Memory B cell (primary cell): Measurements from ENCODE around the gene PRF1.

Source experiments
- ATAC-seq: fragments of 150-1000 bp; cut with Tn5 transposase; 2 replicates; pipeline ENCODE4 v1.10.0; 2021; ENCODE audit warnings: low read depth, mild to moderate bottlenecking, moderate library complexity
- DNase-seq, 2 donors: peaks; one replicate each; pipeline ENCODE4 v3.0.0; 2022; ENCODE audit warnings: low spot score in 2 of 2
- H3K27ac Mint-ChIP-seq: one replicate; pipeline ENCODE4 v1.8.0; 2022; ENCODE audit warnings: mild to moderate bottlenecking, moderate library complexity, mixed read lengths
- H3K27me3 Mint-ChIP-seq: one replicate; pipeline ENCODE4 v1.8.0; 2022; ENCODE audit warnings: mixed read lengths
- H3K36me3 Mint-ChIP-seq: one replicate; pipeline ENCODE4 v1.8.0; 2022; ENCODE audit warnings: mild to moderate bottlenecking, mixed read lengths
- H3K4me1 Mint-ChIP-seq: one replicate; pipeline ENCODE4 v1.8.0; 2022; ENCODE audit warnings: mixed read lengths
- H3K4me3 Mint-ChIP-seq: one replicate; pipeline ENCODE4 v1.8.0; 2022; ENCODE audit warnings: mild to moderate bottlenecking, moderate library complexity, mixed read lengths
- H3K9me3 Mint-ChIP-seq: one replicate; pipeline ENCODE4 v1.8.0; 2022; ENCODE audit warnings: mixed read lengths

PRF1 gene

DNA sequence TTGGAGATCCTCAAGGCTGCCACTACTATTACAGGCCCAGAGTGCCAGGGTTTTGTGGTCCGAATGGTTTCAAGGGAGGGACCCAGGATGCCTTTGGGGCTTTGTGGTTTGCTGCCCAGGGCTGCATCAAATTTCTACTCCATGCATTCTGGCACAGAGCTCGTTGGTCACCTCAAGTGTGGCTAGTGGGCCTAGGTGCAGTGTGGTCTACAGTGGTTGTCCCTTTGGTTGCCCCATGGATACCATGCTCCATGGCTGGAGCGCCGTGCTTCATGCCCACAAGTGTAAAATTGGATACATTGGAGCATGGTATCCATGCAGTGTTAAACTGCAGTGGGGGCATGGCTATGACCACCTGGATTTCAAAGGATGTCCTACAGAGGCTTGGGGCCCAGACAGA, 5.4 kb upstream of the PRF1 start:
- DNase-seq (no peak), ATAC-seq (no peak)
- no peak overlapping the region for H3K4me3 Mint-ChIP-seq
- H3K27ac Mint-ChIP-seq, result no peak overlapping the region
- H3K36me3 Mint-ChIP-seq, result no peaks in the 10 kb centered on the region
- H3K27me3 Mint-ChIP-seq, result no peaks in the 10 kb centered on the region
- no peaks in the 10 kb centered on the region for H3K4me1 Mint-ChIP-seq
- H3K9me3 Mint-ChIP-seq, result peaks cover 2% of the 10 kb centered on the region

- ATAC-seq (no peak), DNase-seq (no peak)
- Mint-ChIP-seq H3K4me1 (no peaks in the 10 kb centered on the region), H3K27ac (no peak overlapping the region), H3K27me3 (no peaks in the 10 kb centered on the region), H3K36me3 (no peaks in the 10 kb centered on the region), H3K4me3 (no peak overlapping the region), H3K9me3 (no peaks in the 10 kb centered on the region)
Measured at GRCh38 chr10:70605161-70605560, 2.6 kb upstream of the PRF1 start.

GRCh38 chr10:70604106-70604505, 1.6 kb upstream of the PRF1 start:
- DNase-seq, result no peak
- no peak overlapping the region for H3K27ac Mint-ChIP-seq
- no peaks in the 10 kb centered on the region for H3K27me3 Mint-ChIP-seq
- H3K4me1 Mint-ChIP-seq, result no peaks in the 10 kb centered on the region
- no peak overlapping the region for H3K4me3 Mint-ChIP-seq
- no peak for ATAC-seq
- H3K36me3 Mint-ChIP-seq, result no peaks in the 10 kb centered on the region
- no peaks in the 10 kb centered on the region for H3K9me3 Mint-ChIP-seq

DNA sequence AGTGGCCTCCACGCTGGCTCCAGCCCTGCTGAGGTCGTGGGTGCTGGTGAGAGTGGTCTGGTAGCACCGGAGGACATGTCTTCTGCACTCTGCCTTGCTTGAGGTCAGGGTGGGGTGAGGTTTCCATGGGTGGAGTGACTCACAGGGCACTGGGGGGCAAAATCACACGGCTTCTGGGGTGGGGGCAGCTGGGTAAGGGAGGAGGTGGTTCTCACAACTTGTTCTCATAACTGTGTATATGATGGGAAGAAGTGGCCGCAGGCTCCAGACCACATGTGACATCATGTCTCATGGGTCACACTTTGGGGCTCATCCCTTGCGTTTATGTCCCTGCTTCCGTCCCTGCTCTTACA, 884 bp upstream of the PRF1 start:
- DNase-seq, result no peak
- no peak for ATAC-seq
- Mint-ChIP-seq H3K4me1 (no peaks in the 10 kb centered on the region), H3K36me3 (no peaks in the 10 kb centered on the region), H3K4me3 (no peak overlapping the region), H3K27ac (no peak overlapping the region), H3K27me3 (no peaks in the 10 kb centered on the region), H3K9me3 (no peaks in the 10 kb centered on the region)

- no peaks in the 10 kb centered on the region for H3K27me3 Mint-ChIP-seq
- no peaks in the 10 kb centered on the region for H3K36me3 Mint-ChIP-seq
- H3K4me3 Mint-ChIP-seq, result no peak overlapping the region
- ATAC-seq (no peak), DNase-seq (no peak)
- H3K27ac Mint-ChIP-seq, result no peak overlapping the region
- no peaks in the 10 kb centered on the region for H3K4me1 Mint-ChIP-seq
- H3K9me3 Mint-ChIP-seq, result no peaks in the 10 kb centered on the region
Measured at GRCh38 chr10:70601746-70602145, 795 bp downstream of the PRF1 start.

DNA sequence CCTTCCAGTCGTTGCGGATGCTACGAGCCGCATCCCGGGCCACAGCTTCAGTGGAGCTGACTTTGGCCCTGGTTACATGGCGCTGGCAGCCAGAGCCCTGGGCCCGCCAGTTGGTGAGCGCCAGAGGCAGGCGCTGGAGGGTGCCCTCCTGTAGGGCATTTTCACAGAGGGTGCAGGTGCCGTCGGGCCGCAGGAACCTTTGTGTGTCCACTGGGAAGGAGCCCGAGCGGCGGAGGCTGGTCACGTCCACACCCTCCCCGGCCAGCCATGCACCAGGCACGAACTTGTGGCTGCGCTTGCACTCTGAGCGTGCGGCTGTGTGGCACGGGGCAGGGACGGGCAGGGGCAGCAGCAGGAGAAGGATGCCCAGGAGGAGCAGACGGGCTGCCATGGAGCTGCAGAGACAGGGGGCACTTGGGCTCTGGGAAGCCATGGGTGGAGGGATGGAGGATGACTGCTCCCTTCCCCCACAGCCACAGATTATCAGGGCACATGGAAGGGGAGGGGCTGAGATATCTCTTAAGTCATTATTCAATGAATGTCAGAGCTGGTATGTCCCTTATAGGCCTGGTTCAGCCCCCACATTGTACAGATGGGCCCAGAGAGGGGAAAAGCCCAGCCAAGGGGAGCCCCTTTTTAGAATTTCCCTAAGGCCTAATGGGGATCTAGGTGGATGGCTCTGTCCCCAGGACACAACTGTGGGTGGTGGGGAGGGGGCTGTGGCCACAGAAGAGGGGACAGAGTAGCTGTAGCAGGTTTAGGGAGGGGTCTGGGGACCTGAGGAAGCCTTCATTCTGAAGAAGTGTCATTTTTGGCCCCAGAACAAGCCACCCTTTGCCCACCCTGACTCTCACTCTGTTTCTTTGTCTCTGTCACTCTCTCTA, 1.8 kb downstream of the PRF1 start:
- Mint-ChIP-seq H3K4me3 (no peak overlapping the region), H3K9me3 (no peaks in the 10 kb centered on the region), H3K4me1 (no peaks in the 10 kb centered on the region), H3K27me3 (no peaks in the 10 kb centered on the region), H3K27ac (no peak overlapping the region), H3K36me3 (no peaks in the 10 kb centered on the region)
- DNase-seq (no peak), ATAC-seq (no peak)

DNA sequence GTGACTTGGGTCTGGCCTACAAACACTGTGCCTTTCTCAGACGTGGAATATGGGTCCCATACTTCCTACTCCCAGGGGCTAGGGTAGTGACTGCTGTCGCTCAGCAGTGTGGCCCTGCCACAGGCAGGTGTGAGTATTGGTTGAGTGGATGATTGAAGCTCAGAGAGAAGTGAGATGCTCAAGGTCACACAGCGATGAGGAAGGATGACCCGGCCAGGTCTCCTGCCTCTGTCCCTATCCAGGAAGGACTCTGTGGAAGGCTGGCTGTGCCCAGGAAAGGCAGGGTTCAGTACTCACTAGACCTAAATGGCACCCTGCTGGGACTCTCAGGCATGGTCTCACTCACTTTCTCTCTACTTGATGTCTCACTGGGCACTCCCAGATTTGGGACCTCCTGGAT, 2.8 kb downstream of the PRF1 start:
- DNase-seq, result no peak
- Mint-ChIP-seq H3K27ac (no peak overlapping the region), H3K36me3 (no peaks in the 10 kb centered on the region), H3K9me3 (no peaks in the 10 kb centered on the region), H3K27me3 (peaks cover 4% of the 10 kb centered on the region), H3K4me3 (no peak overlapping the region), H3K4me1 (peaks cover 3% of the 10 kb centered on the region)
- ATAC-seq, result no peak

DNA sequence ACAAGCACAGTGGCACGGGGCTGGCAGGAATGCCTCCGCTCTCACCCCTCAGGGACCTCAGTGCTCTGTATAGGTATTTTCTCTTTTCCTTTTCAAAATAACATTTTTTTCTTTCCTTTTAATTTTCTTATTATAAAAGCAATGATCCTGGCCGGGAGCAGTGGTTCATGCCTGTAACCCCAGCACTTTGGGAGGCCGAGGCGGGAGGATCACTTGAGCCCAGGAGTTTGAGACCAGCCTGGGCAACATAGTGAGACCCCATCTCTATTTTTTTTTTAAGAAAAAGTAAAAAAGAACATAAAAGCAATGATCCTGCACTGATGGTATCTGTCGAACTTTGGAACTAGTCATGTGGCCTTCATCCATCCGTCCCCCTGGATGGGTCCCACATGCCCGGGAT, 3.2 kb downstream of the PRF1 start:
- peaks cover 5% of the 10 kb centered on the region for H3K4me1 Mint-ChIP-seq
- no peak overlapping the region for H3K4me3 Mint-ChIP-seq
- no peak overlapping the region for H3K27ac Mint-ChIP-seq
- no peak for DNase-seq
- no peaks in the 10 kb centered on the region for H3K9me3 Mint-ChIP-seq
- peaks cover 6% of the 10 kb centered on the region for H3K27me3 Mint-ChIP-seq
- ATAC-seq, result no peak
- no peaks in the 10 kb centered on the region for H3K36me3 Mint-ChIP-seq

GRCh38 chr10:70598857-70599295, 3.7 kb downstream of the PRF1 start:
- no peak for DNase-seq
- Mint-ChIP-seq H3K36me3 (no peaks in the 10 kb centered on the region), H3K4me1 (peaks cover 5% of the 10 kb centered on the region), H3K9me3 (no peaks in the 10 kb centered on the region), H3K27me3 (peaks cover 6% of the 10 kb centered on the region), H3K27ac (no peak overlapping the region), H3K4me3 (no peak overlapping the region)
- no peak for ATAC-seq

DNA sequence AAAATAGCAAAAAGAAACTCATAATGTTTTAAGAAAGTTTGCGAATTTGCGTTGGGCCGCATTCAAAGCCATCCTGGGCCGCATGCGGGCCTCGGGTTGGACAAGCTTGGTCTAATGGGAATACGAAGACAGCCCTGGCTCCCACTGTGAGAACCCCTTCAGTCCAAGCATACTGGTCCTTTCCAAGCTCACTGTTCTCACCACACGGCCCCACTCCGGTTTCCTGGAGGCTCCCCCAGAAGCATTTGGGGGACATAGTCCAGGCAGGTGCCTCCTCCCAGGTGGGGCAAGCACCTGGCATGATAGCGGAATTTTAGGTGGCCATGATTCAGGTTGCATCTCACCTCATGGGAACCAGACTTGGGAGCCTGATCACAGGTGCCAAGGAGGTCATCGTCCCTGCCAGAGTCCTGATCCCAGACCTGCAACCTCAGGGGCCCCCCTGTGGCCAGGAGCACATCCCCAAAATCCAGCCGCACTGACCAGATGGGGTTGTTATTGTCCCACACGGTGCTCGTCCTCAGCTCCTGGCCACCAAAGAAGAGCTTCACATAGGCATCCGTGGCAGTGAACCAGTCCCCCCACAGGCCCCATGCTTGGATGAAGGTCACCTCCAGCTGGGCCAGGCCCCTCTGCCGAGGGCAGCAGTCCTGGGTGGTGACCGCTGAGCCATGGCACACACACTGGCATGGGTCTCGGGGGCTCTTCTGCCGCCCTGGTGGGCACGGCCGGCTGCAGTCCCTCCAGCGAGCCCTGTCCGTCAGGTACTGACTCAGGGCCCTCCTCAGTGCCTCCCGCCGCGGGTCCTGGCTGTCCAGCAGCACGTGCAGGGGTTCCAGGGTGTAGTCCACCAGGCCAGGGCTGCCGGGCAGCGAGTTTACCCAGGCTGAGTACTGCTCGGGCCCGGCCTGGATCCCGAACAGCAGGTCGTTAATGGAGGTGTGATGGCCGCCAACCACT, 4.4 kb downstream of the PRF1 start:
- DNase-seq, result no peak
- H3K27me3 Mint-ChIP-seq, result peaks cover 6% of the 10 kb centered on the region
- H3K36me3 Mint-ChIP-seq, result no peaks in the 10 kb centered on the region
- no peak for ATAC-seq
- H3K4me1 Mint-ChIP-seq, result peaks cover 5% of the 10 kb centered on the region
- no peak overlapping the region for H3K4me3 Mint-ChIP-seq
- no peaks in the 10 kb centered on the region for H3K9me3 Mint-ChIP-seq
- H3K27ac Mint-ChIP-seq, result no peak overlapping the region

GRCh38 chr10:70596860-70597809, 5.4 kb downstream of the PRF1 start:
- H3K27ac Mint-ChIP-seq, result no peak overlapping the region
- ATAC-seq (no peak), DNase-seq (no peak)
- peaks cover 5% of the 10 kb centered on the region for H3K4me1 Mint-ChIP-seq
- H3K4me3 Mint-ChIP-seq, result no peak overlapping the region
- no peaks in the 10 kb centered on the region for H3K9me3 Mint-ChIP-seq
- peaks cover 10% of the 10 kb centered on the region for H3K27me3 Mint-ChIP-seq
- no peaks in the 10 kb centered on the region for H3K36me3 Mint-ChIP-seq

DNA sequence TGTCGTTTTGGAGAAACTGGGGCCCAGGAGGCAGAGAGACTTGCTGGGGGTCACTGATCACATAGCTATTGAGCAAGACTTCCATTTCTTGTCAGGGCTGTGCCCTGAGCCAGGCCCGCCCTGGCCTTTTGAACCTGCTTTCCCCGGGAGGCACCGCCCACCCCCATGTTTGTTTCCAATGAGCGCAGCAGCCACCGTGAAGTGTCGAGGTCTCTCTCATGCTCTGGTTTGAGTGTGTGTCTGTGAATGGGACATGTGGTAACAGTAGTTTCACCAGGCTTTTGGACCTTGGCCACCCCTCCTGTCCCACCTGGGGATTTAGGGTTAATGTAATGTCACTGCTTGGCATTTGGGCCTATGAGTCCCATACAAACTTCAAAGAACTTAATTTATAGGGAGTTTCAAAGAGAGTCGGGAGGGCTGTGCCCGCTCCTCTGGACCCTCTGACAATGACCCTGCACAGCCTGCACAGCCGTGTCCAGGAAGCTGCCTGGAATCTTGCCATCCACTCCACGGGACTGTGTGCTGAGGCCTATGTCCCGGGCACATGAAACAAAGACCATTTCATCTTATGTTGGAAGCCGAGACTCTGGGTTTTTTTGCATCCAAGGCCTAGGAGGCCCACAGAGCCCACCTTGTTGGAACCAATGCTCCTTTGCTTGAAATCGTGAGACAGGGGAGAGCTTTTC, 6.3 kb downstream of the PRF1 start:
- no peak for DNase-seq
- peaks cover 11% of the 10 kb centered on the region for H3K27me3 Mint-ChIP-seq
- no peaks in the 10 kb centered on the region for H3K9me3 Mint-ChIP-seq
- H3K4me1 Mint-ChIP-seq, result peaks cover 5% of the 10 kb centered on the region
- no peak for ATAC-seq
- H3K4me3 Mint-ChIP-seq, result no peak overlapping the region
- H3K36me3 Mint-ChIP-seq, result no peaks in the 10 kb centered on the region
- no peak overlapping the region for H3K27ac Mint-ChIP-seq

DNA sequence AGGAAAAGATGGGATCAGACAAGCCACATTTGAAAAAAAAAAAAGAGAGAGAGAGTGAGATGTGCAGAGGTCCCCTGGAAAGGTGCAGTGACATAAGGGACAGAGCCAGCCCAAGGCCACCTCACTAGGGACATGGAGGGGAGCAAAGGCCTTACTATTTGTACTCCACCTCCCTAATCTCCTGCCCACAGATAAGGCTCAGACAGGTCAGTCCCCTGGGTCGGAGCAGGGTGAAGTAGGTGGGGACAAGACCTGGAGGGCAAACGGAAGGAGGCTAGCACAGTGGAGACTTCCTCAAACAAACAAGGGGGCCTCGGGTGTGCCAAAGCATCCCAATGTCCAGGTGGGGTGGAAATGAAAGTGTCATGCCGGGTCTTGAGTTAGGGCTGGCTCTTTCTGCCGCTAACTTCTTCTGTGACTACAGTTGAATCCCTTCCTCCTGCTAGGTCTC, 7.0 kb downstream of the PRF1 start:
- Mint-ChIP-seq H3K4me3 (no peak overlapping the region), H3K9me3 (no peaks in the 10 kb centered on the region), H3K27ac (no peak overlapping the region), H3K4me1 (peaks cover 5% of the 10 kb centered on the region), H3K27me3 (peaks cover 14% of the 10 kb centered on the region), H3K36me3 (no peaks in the 10 kb centered on the region)
- no peak for DNase-seq
- ATAC-seq, result no peak
